ENCODE data around the gene DRG1.
"Not testable (repeated sequence)": the region's sequence is repeated elsewhere in the genome, so short reads cannot be mapped to it uniquely, and the experiment has no call there.

DRG1 gene

DNA sequence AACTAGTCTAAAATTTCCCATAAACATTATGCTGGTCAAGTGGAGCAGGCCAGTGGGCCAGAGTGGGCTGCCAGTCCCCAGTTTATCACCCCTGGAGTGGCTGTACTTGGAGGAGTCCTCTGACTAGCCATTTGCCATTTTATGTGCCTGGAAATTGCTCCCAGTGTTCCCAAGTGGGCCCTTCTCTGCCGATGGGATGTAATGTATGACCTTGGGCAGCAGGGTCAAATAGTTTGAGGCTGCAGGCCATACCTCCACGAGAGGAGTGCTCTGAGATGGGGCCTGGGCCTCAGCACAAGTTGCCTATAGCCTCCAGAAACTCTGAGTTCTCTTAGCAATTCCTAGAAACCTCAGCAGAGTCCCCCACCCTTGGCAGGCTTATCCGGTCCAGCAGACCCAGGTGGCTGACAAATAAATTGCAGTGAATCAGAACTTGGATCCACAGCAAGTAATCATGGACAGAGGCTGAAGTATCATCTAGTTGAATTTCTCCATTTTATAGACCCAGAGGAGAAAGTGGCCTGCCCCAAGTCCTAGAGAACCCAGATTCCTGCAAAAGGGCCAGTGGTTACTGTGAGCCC, 35.4 kb upstream of the DRG1 start:
- TF ChIP-seq, protein P1, sequence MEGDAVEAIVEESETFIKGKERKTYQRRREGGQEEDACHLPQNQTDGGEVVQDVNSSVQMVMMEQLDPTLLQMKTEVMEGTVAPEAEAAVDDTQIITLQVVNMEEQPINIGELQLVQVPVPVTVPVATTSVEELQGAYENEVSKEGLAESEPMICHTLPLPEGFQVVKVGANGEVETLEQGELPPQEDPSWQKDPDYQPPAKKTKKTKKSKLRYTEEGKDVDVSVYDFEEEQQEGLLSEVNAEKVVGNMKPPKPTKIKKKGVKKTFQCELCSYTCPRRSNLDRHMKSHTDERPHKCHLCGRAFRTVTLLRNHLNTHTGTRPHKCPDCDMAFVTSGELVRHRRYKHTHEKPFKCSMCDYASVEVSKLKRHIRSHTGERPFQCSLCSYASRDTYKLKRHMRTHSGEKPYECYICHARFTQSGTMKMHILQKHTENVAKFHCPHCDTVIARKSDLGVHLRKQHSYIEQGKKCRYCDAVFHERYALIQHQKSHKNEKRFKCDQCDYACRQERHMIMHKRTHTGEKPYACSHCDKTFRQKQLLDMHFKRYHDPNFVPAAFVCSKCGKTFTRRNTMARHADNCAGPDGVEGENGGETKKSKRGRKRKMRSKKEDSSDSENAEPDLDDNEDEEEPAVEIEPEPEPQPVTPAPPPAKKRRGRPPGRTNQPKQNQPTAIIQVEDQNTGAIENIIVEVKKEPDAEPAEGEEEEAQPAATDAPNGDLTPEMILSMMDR (IDR thresholded peaks at IDR 0.05; ENCODE audit: control insufficient read depth, insufficient read depth, low read depth, low read length, missing control alignments), result no peak
- DNase-seq (ENCODE audit: low read depth), result no peak
- H3K4me3 ChIP-seq (ENCODE audit: control insufficient read depth, low read depth, low read length), result no peak overlapping the region

- TF ChIP-seq, protein P1 (IDR thresholded peaks at IDR 0.05; ENCODE audit: control insufficient read depth, insufficient read depth, low read depth, low read length, missing control alignments), result no peak
- no peak overlapping the region for H3K4me3 ChIP-seq (ENCODE audit: control insufficient read depth, low read depth, low read length)
- DNase-seq (ENCODE audit: low read depth), result no peak
Observed at GRCh38 chr22:31367426-31367825, 32.0 kb upstream of the DRG1 start.

DNA sequence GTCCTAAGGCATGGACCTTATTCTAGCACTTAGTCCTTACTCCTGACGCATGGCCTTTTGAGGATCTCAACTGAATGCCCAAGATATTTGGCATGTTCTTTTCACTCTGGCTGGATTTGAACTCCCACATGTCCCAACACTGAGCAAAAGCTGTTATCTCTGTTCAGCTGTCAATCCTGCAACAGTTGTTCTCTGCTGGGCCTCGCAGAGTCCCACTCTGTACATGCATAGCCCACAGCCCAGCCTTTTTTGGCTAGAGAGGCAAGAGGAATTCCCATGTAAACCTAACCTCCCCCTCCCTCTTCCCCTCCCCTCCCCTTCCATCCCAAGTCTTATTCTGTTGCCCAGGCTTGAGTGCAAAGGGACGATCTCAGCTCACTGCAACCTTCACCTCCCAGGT, 21.8 kb upstream of the DRG1 start:
- TF ChIP-seq, protein P1 (IDR thresholded peaks at IDR 0.05; ENCODE audit: control insufficient read depth, insufficient read depth, low read depth, low read length, missing control alignments), result no peak
- DNase-seq (ENCODE audit: low read depth), result no peak
- no peak overlapping the region for H3K4me3 ChIP-seq (ENCODE audit: control insufficient read depth, low read depth, low read length)

DNA sequence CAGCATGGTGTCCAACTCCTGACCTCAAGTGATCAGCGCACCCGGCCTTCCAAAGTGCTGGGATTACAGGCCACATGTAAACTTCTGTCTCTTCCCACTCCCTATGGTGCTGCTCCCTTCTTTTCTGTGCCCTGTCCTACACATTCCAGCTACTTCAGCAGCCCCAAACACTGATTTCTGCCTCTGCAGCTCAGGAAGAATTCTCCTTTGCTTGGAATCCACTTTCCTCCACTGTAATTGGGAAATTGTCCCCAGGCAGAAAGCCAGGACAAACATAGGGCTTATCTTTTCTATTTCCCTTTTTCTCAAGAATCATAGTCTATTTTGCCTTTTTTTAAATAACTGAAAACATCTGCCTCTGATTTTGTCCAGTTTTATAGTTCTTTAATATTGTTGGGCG, 21.3 kb upstream of the DRG1 start:
- no peak overlapping the region for H3K4me3 ChIP-seq (ENCODE audit: control insufficient read depth, low read depth, low read length)
- TF ChIP-seq, protein P1 (IDR thresholded peaks at IDR 0.05; ENCODE audit: control insufficient read depth, insufficient read depth, low read depth, low read length, missing control alignments), result no peak

DNA sequence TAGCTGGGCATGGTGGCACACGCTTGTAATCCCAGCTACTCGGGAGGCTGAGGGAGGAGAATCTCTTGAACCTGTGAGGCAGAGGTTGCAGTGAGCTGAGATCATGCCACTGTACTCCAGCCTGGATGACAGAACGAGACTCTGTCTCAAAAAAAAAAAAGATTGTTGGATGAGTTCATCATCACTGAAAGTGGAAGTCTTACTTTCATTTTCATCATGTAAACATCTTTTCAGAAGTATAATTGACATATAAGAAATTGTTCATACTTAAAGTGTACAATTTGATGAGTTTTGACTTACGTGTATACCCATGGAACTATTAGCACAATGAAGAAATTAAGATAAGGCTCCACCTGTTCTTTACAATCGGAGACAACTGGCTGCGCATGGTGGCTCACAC, 20.8 kb upstream of the DRG1 start:
- not testable (repeated sequence) for DNase-seq (ENCODE audit: low read depth)

More for the DNA sequence above, 21.3 kb upstream of the DRG1 start:
- peak; percentile 39 for DNase-seq (ENCODE audit: low read depth)

DNA sequence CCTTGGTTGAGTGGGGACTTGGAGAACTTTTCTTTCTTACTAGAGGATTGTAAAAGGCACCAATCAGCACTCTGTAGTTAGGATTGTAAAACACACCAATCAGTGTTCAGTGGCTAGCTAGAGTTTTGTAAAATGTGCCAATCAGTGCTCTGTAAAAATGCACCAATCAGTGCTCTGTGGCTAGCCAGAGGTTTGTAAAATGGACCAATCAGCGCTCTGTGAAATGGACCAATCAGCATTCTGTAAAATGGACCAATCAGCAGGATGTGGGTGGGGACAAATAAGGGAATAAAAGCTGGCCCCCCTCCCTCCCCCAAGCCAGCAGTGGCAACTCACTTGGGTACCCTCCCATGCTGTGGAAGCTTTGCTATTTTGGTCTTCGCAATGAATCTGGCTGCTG, 5.5 kb upstream of the DRG1 start:
- TF ChIP-seq, protein P1 (IDR thresholded peaks at IDR 0.05; ENCODE audit: control insufficient read depth, insufficient read depth, low read depth, low read length, missing control alignments), result no peak
- DNase-seq (ENCODE audit: low read depth), result no peak
- no peak overlapping the region for H3K4me3 ChIP-seq (ENCODE audit: control insufficient read depth, low read depth, low read length)

More for the DNA sequence above, 20.8 kb upstream of the DRG1 start:
- not testable (repeated sequence) for H3K4me3 ChIP-seq (ENCODE audit: control insufficient read depth, low read depth, low read length)

- no peak for DNase-seq (ENCODE audit: low read depth)
- TF ChIP-seq, protein P1 (IDR thresholded peaks at IDR 0.05; ENCODE audit: control insufficient read depth, insufficient read depth, low read depth, low read length, missing control alignments), result no peak
- H3K4me3 ChIP-seq (ENCODE audit: control insufficient read depth, low read depth, low read length), result no peak overlapping the region
Observed at GRCh38 chr22:31394326-31394725, 5.1 kb upstream of the DRG1 start.
